ENCODE data around the gene NLRP11. TPM values are rescaled to one million over a fixed set of nuclear protein-coding genes. Genes with fewer than 3 reads are reported as not detected.
"Not testable (repeated sequence)": the region's sequence is repeated elsewhere in the genome, so short reads cannot be mapped to it uniquely, and the experiment has no call there.

The NLRP11 gene
- total and polyA plus RNA-seq, 9 donors = 0.08 to 0.62 (median 0.42) TPM; not detected in 1

DNA sequence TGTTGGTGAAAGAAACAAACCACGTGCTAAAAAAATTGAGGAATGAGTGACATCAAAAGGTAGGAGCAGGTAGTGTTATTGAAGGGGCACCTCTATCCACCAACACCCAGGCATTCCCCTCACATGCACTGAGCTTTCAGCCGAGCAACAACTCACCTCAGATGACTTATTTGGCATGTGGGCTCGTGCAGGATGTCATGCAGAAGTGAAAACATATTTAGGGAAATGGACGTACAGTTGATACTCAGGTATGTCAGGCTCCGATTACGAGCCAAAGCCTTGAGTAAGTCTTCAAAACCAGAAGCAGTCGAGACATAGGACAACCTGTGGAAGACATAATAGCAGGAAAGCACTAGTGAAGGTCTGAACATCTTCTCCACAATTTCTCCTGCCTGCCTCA is 30.4 kb downstream of the NLRP11 start:
- H3K4me1 ChIP-seq (ENCODE audit: insufficient read depth) = no peaks in the 10 kb centered on the region
- no peaks in the 10 kb centered on the region for H3K36me3 ChIP-seq
- H3K9me3 ChIP-seq = no peaks in the 10 kb centered on the region
- intact Hi-C loops (cut with DNase I) = no loop called here
- H3K4me3 ChIP-seq = no peak overlapping the region
- DNase-seq = no peak
- 61 to 65% (median 64%) methylated on average over 7 of the region's 7 CpGs for WGBS, 3 donors
- no peaks in the 10 kb centered on the region for H3K27me3 ChIP-seq
- H3K27ac ChIP-seq = no peak overlapping the region
- TF ChIP-seq POLR2A (IDR thresholded peaks at IDR 0.05) (no peak), EP300 (IDR thresholded peaks at IDR 0.05) (no peak)
- TF ChIP-seq, protein P1, sequence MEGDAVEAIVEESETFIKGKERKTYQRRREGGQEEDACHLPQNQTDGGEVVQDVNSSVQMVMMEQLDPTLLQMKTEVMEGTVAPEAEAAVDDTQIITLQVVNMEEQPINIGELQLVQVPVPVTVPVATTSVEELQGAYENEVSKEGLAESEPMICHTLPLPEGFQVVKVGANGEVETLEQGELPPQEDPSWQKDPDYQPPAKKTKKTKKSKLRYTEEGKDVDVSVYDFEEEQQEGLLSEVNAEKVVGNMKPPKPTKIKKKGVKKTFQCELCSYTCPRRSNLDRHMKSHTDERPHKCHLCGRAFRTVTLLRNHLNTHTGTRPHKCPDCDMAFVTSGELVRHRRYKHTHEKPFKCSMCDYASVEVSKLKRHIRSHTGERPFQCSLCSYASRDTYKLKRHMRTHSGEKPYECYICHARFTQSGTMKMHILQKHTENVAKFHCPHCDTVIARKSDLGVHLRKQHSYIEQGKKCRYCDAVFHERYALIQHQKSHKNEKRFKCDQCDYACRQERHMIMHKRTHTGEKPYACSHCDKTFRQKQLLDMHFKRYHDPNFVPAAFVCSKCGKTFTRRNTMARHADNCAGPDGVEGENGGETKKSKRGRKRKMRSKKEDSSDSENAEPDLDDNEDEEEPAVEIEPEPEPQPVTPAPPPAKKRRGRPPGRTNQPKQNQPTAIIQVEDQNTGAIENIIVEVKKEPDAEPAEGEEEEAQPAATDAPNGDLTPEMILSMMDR (IDR thresholded peaks at IDR 0.05) = no peak

DNA sequence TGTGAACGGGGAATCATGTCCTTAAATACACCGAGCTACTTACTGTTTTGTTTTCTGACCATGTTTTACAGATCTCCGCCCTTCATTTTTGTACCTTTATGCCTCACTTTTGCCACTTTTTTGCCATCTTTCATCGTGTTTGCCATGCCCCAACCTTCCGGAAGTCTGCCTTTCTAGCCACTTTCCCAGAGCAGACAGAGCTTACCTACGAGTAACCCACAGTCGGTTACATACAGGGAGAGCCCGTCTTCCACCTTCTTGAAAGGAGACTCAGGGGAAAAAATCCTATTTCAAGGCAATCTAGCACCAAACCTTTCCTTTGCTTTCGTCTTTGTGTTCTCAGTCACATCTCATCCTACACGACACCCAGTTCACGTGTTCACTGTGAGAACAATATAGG is 36.8 kb downstream of the NLRP11 start:
- no peak overlapping the region for H3K4me3 ChIP-seq
- intact Hi-C loops (cut with DNase I) = no loop called here
- 88 to 91% (median 91%) methylated on average over 11 of the region's 11 CpGs for WGBS, 3 donors

DNA sequence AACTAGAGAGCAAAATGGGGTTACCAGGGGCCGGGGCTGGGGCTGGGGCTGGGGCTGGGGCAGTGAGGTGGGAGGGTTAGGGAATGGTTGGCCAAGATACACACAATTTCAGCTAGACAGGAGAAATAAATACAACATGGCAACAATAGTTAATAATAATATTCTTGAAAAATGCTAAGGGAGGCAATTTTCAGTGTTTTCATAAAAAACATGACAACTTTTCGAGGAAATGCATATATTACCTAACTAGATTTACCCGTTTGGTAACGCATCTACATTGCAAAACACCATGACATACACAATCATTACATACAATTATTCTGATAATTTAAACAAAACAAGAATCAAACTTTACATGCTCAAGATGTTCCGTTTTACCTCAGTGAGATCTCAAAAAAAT is 50.7 kb downstream of the NLRP11 start:
- Histone ChIP-seq H3K36me3 (no peaks in the 10 kb centered on the region), H3K4me3 (no peak overlapping the region), H3K4me1 (ENCODE audit: insufficient read depth) (no peaks in the 10 kb centered on the region), H3K27ac (no peak overlapping the region), H3K9me3 (no peaks in the 10 kb centered on the region), H3K27me3 (no peaks in the 10 kb centered on the region)
- WGBS, 3 donors = 74 to 82% (median 79%) methylated on average over 5 of the region's 5 CpGs
- TF ChIP-seq EP300 (IDR thresholded peaks at IDR 0.05) = no peak
- TF ChIP-seq, protein P1 (IDR thresholded peaks at IDR 0.05) = no peak
- intact Hi-C loops (cut with DNase I) = no loop called here
- DNase-seq = no peak

More for the DNA sequence above, 36.8 kb downstream of the NLRP11 start:
- Histone ChIP-seq H3K27me3 (no peaks in the 10 kb centered on the region), H3K36me3 (no peaks in the 10 kb centered on the region), H3K4me1 (ENCODE audit: insufficient read depth) (no peaks in the 10 kb centered on the region), H3K9me3 (no peaks in the 10 kb centered on the region), H3K27ac (no peak overlapping the region)
- no peak for DNase-seq
- TF ChIP-seq POLR2A (IDR thresholded peaks at IDR 0.05) (no peak), EP300 (IDR thresholded peaks at IDR 0.05) (no peak)
- TF ChIP-seq, protein P1 (IDR thresholded peaks at IDR 0.05) = no peak

DNA sequence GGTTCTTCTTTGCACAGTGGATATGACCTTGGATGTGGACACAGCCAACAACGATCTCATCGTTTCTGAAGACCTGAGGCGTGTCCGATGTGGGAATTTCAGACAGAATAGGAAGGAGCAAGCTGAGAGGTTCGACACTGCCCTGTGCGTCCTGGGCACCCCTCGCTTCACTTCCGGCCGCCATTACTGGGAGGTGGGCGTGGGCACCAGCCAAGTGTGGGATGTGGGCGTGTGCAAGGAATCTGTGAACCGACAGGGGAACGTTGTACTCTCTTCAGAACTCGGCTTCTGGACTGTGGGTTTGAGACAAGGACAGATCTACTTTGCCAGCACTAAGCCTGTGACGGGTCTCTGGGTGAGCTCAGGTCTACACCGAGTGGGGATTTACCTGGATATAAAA is 53.5 kb downstream of the NLRP11 start:
- TF ChIP-seq POLR2A (IDR thresholded peaks at IDR 0.05) (no peak), EP300 (IDR thresholded peaks at IDR 0.05) (no peak)
- TF ChIP-seq, protein P1 (IDR thresholded peaks at IDR 0.05) = no peak
- 69 to 79% (median 70%) methylated on average over 16 of the region's 16 CpGs for WGBS, 3 donors
- Histone ChIP-seq H3K4me3 (no peak overlapping the region), H3K9me3 (no peaks in the 10 kb centered on the region), H3K27me3 (no peaks in the 10 kb centered on the region), H3K4me1 (ENCODE audit: insufficient read depth) (no peaks in the 10 kb centered on the region), H3K27ac (no peak overlapping the region), H3K36me3 (no peaks in the 10 kb centered on the region)
- no peak for DNase-seq
- intact Hi-C loops (cut with DNase I) = no loop called here

DNA sequence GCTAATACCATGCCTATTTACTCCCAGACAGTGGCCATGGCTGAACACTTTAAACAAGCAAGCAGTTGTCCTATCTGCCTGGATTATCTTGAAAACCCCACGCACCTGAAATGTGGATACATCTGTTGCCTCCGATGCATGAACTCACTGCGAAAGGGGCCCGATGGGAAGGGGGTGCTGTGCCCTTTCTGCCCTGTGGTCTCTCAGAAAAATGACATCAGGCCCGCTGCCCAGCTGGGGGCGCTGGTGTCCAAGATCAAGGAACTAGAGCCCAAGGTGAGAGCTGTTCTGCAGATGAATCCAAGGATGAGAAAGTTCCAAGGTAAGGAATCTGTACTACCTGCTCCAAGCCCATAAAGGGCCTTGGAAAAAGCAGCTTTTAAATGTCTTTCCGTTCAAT is 54.3 kb downstream of the NLRP11 start:
- Histone ChIP-seq H3K27ac (no peak overlapping the region), H3K9me3 (no peaks in the 10 kb centered on the region), H3K4me1 (ENCODE audit: insufficient read depth) (no peaks in the 10 kb centered on the region), H3K27me3 (no peaks in the 10 kb centered on the region), H3K36me3 (no peaks in the 10 kb centered on the region), H3K4me3 (no peak overlapping the region)
- intact Hi-C loops (cut with DNase I) = no loop called here
- 28 to 38% (median 33%) methylated on average over 7 of the region's 7 CpGs for WGBS, 3 donors
- TF ChIP-seq POLR2A (IDR thresholded peaks at IDR 0.05) (no peak), EP300 (IDR thresholded peaks at IDR 0.05) (no peak)
- TF ChIP-seq, protein P1 (IDR thresholded peaks at IDR 0.05) = no peak
- DNase-seq = no peak

DNA sequence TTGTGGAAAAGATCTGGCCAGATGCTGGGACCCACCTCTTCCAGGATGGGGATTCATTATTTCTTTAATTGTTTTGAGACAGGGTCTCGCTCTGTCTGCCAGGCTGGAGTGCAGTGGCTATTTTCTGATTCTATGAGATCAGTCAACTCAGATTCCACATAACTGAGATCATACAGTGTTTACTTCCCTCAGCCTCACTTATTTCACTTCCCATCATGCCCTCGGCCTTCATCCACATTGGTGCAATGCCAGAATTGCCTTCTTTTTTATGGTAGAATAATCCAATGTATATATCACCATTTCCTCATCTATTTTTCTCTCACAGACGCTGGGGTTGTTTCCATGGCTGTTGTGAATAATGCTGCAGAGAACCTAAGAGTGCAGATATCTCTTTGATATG is 62.2 kb downstream of the NLRP11 start:
- intact Hi-C loops (cut with DNase I); H3K27me3 ChIP-seq; H3K36me3 ChIP-seq; H3K9me3 ChIP-seq; H3K4me3 ChIP-seq; H3K27ac ChIP-seq; DNase-seq; H3K4me1 ChIP-seq (ENCODE audit: insufficient read depth): not testable (repeated sequence)
- WGBS, 3 donors = 48 to 58% (median 52%) methylated on average over 2 to 3 of the region's 3 CpGs

DNA sequence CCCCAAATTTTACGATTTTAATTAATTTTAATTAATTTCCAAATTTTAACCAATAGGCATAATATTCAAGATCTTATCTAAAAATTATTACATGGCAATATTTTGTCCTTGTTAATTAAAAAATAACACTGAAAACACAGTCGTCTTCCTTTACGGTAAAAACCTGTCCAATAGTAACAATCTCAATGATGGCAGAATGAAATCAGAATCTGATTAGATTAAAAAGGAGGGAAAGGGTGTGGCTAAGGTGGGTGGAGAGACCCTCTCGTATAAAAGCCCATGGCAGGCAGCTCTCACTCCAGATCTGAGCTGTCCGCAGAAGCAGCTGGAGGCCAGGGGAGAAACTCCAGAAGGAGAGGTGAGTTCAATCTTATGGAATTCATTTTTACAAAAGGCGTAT is 63.0 kb downstream of the NLRP11 start, which contains the start of gene RFPL4AL1:
Gene RFPL4AL1 (plus strand): TSS at position 301 of the 400 bp plus-strand sequence. CDS start 2,687 bp downstream, outside the sequence.
- intact Hi-C loops (cut with DNase I); H3K27me3 ChIP-seq; H3K36me3 ChIP-seq; H3K9me3 ChIP-seq; H3K27ac ChIP-seq; H3K4me3 ChIP-seq; DNase-seq; H3K4me1 ChIP-seq (ENCODE audit: insufficient read depth): not testable (repeated sequence)
- 77 to 81% (median 79%) methylated on average over 5 to 6 of the region's 6 CpGs for WGBS, 3 donors

Measured in ovary (tissue), 9 donors.